H1 (cell line): Measurements from ENCODE around the gene HKDC1. TPM values are rescaled to one million over a fixed set of nuclear protein-coding genes. Genes with fewer than 3 reads are reported as not detected.

Experiments
- CTCF ChIA-PET: fragments of 300-600 bp; sonication (Branson Sonifier 250); formaldehyde crosslinking; loops from one replicate; lab custom pipeline; 2021; ENCODE audit not compliant: partially characterized antibody; lab: Charles Lee
- POLR2A ChIA-PET: fragments of 300-600 bp; sonication (Branson Sonifier 250); formaldehyde crosslinking; loops from one replicate; lab custom pipeline; 2021; ENCODE audit warnings: inconsistent platforms; ENCODE audit not compliant: partially characterized antibody; lab: Charles Lee
- DNase-seq, 2 experiments: peaks; one replicate each; pipeline versions ENCODE4 v3.0.0 to v3.0.0-alpha.2; 2010 to 2022; ENCODE audit warnings: low spot score in 2 of 2, low read depth in 1 of 2, mixed read lengths in 1 of 2
- FAIRE-seq: peaks from 2 replicates; lab custom pipeline; 2011; peaks lifted over from hg19 to GRCh38; lab: Jason Lieb, UNC
- H2AFZ ChIP-seq: 2 replicates; pipeline ENCODE4 v1.8.1; 2012; ENCODE audit warnings: low read length, inconsistent platforms
- H2AK5ac ChIP-seq: 2 replicates; pipeline ENCODE4 v1.6.1; 2013; ENCODE audit warnings: low read depth, low read length
- H2BK120ac ChIP-seq: replicated peaks from 2 replicates; pipeline ENCODE3; 2013; ENCODE audit warnings: low read depth, low read length, inconsistent platforms
- H2BK12ac ChIP-seq: 2 replicates; pipeline ENCODE4 v1.6.1; 2013; ENCODE audit warnings: low read depth, low read length
- H2BK15ac ChIP-seq: 2 replicates; pipeline ENCODE4 v1.6.1; 2013; ENCODE audit warnings: low read length
- H2BK20ac ChIP-seq: 2 replicates; pipeline ENCODE4 v1.6.1; 2013; ENCODE audit warnings: low read length
- H2BK5ac ChIP-seq: 2 replicates; pipeline ENCODE4 v1.6.1; 2013; ENCODE audit warnings: low read depth, low read length
- H3K14ac ChIP-seq: 2 replicates; pipeline ENCODE4 v1.6.1; 2013; ENCODE audit warnings: inconsistent platforms; ENCODE audit not compliant: insufficient read length
- H3K18ac ChIP-seq: 2 replicates; pipeline ENCODE4 v1.6.1; 2013; ENCODE audit warnings: low read length; ENCODE audit errors: extremely low read depth
- H3K23ac ChIP-seq: 2 replicates; pipeline ENCODE4 v1.6.1; 2013; ENCODE audit warnings: inconsistent platforms; ENCODE audit not compliant: insufficient read length
- H3K23me2 ChIP-seq: 2 replicates; pipeline ENCODE4 v1.6.1; 2013; ENCODE audit warnings: low read depth, low read length
- H3K27ac ChIP-seq: 2 replicates; pipeline ENCODE4 v1.6.1; 2011; ENCODE audit warnings: low read depth, low read length, inconsistent platforms
- H3K27me3 ChIP-seq, 4 experiments: replicated peaks in 1 of 4; 1 replicate in 1 of 4; 2 replicates in 3 of 4; pipeline versions ENCODE4 v1.6.1 to v1.8.1; 2011 to 2013; ENCODE audit warnings: low read length in 3 of 4, mild to moderate bottlenecking in 3 of 4, inconsistent platforms in 2 of 4, mixed read lengths in 2 of 4, moderate library complexity in 1 of 4; ENCODE audit not compliant: control insufficient read depth in 3 of 4, insufficient read depth in 3 of 4; ENCODE audit errors: extremely low read depth in 1 of 4
- H3K36me3 ChIP-seq, 4 experiments: 2 replicates each; pipeline versions ENCODE4 v1.6.1 to v1.8.1; 2011 to 2013; ENCODE audit warnings: mild to moderate bottlenecking in 4 of 4, low read length in 3 of 4, moderate library complexity in 2 of 4, control low read depth in 1 of 4, inconsistent platforms in 1 of 4; ENCODE audit not compliant: insufficient read depth in 4 of 4, control insufficient read depth in 2 of 4
- H3K4ac ChIP-seq: replicated peaks from 2 replicates; pipeline ENCODE3; 2013; ENCODE audit warnings: low read length, low read depth, mixed read lengths, inconsistent platforms; ENCODE audit not compliant: insufficient read length
- H3K4me1 ChIP-seq, 4 experiments: replicated peaks in 1 of 4; 1 replicate in 1 of 4; 2 replicates in 3 of 4; pipeline versions ENCODE4 v1.6.1 to v1.8.1; 2011 to 2013; ENCODE audit warnings: low read length in 3 of 4, inconsistent platforms in 2 of 4, mixed read lengths in 1 of 4; ENCODE audit not compliant: insufficient read depth in 4 of 4, control insufficient read depth in 3 of 4
- H3K4me2 ChIP-seq, 2 experiments: 2 replicates each; pipeline versions ENCODE4 v1.6.1 to v1.8.1; 2011 to 2013; ENCODE audit warnings: low read depth in 2 of 2, low read length in 2 of 2, control low read depth in 1 of 2, inconsistent platforms in 1 of 2, mild to moderate bottlenecking in 1 of 2; ENCODE audit not compliant: insufficient read depth in 1 of 2
- H3K4me3 ChIP-seq, 4 experiments: fragments of 200-600, 300-600 bp in 1 of 4; sonication (generic), shearing (Covaris generic), sonication (Bioruptor Twin) in 1 of 4; 2 replicates each; pipeline versions ENCODE4 v1.5.1 to v1.8.1; 2011 to 2016; ENCODE audit warnings: low read length in 4 of 4, low read depth in 3 of 4, control low read depth in 2 of 4, inconsistent platforms in 2 of 4, mild to moderate bottlenecking in 2 of 4, mixed read lengths in 1 of 4, moderate library complexity in 1 of 4; ENCODE audit not compliant: insufficient read depth in 2 of 4; ENCODE audit errors: extremely low read depth in 1 of 4
- H3K56ac ChIP-seq: replicated peaks from 2 replicates; pipeline ENCODE3; 2013; ENCODE audit warnings: low read depth, mild to moderate bottlenecking, mixed read lengths, low read length, inconsistent platforms; ENCODE audit not compliant: insufficient read length
- H3K79me1 ChIP-seq: 2 replicates; pipeline ENCODE4 v1.6.1; 2013; ENCODE audit warnings: low read depth, low read length, control low read depth
- H3K79me2 ChIP-seq, 2 experiments: 2 replicates each; pipeline versions ENCODE4 v1.6.1 to v1.8.1; 2012 to 2013; ENCODE audit warnings: low read length in 2 of 2, mild to moderate bottlenecking in 2 of 2, inconsistent platforms in 1 of 2; ENCODE audit not compliant: insufficient read depth in 2 of 2, control insufficient read depth in 1 of 2
- H3K9ac ChIP-seq, 4 experiments: replicated peaks in 1 of 4; 1 replicate in 1 of 4; 2 replicates in 3 of 4; pipeline versions ENCODE4 v1.6.1 to v1.8.1; 2011 to 2013; ENCODE audit warnings: low read depth in 3 of 4, low read length in 3 of 4, control low read depth in 2 of 4, mild to moderate bottlenecking in 2 of 4, moderate library complexity in 2 of 4, inconsistent platforms in 1 of 4; ENCODE audit errors: extremely low read depth in 1 of 4
- H3K9me3 ChIP-seq, 2 experiments: 2 replicates each; pipeline versions ENCODE4 v1.6.1 to v1.8.1; 2012 to 2013; ENCODE audit warnings: mild to moderate bottlenecking in 2 of 2, moderate library complexity in 2 of 2, control low read depth in 1 of 2, inconsistent platforms in 1 of 2, low read depth in 1 of 2, low read length in 1 of 2, mixed read lengths in 1 of 2; ENCODE audit not compliant: insufficient read depth in 2 of 2
- H4K20me1 ChIP-seq, 2 experiments: replicated peaks in 1 of 2; 2 replicates each; pipeline versions ENCODE3 to v1.8.1; 2011 to 2013; ENCODE audit warnings: inconsistent platforms in 2 of 2, low read length in 2 of 2, mild to moderate bottlenecking in 1 of 2; ENCODE audit not compliant: insufficient read depth in 2 of 2, control insufficient read depth in 1 of 2
- H4K5ac ChIP-seq: 2 replicates; pipeline ENCODE4 v1.6.1; 2013; ENCODE audit warnings: low read length, low read depth, mixed read lengths, inconsistent platforms; ENCODE audit not compliant: insufficient read length
- H4K8ac ChIP-seq: 2 replicates; pipeline ENCODE4 v1.8.0; 2013; ENCODE audit warnings: mild to moderate bottlenecking, moderate library complexity, low read length, inconsistent platforms; ENCODE audit not compliant: insufficient read depth; ENCODE audit errors: extremely low read depth
- H4K91ac ChIP-seq: replicated peaks from 2 replicates; pipeline ENCODE3; 2013; ENCODE audit warnings: low read length, mixed read lengths, inconsistent platforms; ENCODE audit not compliant: insufficient read length
- ASH2L ChIP-seq: fragments of 200-600, 300-600 bp; sonication (generic); IDR thresholded peaks from one replicate; pipeline ENCODE4 v1.7.1; 2017; ENCODE audit warnings: low read length
- CBX8 ChIP-seq: fragments of 300-800, 300-1000 bp; sonication (generic); IDR thresholded peaks from 2 replicates; pipeline ENCODE4 v1.7.1; 2016; ENCODE audit warnings: low read depth, low read length, borderline replicate concordance
- GABPA ChIP-seq: IDR thresholded peaks from 2 replicates; pipeline ENCODE4 v1.6.1; 2011; ENCODE audit warnings: mild to moderate bottlenecking, low read length, moderate library complexity, borderline replicate concordance; ENCODE audit not compliant: insufficient read depth
- HDAC2 ChIP-seq, 2 experiments: fragments of 300-600 bp in 1 of 2; sonication (generic) in 1 of 2; IDR thresholded peaks; 2 replicates each; pipeline ENCODE4 v1.6.1; 2011 to 2012; ENCODE audit warnings: low read depth in 2 of 2, low read length in 2 of 2, mild to moderate bottlenecking in 2 of 2, moderate library complexity in 2 of 2, borderline replicate concordance in 1 of 2, inconsistent platforms in 1 of 2
- HDAC6 ChIP-seq: IDR thresholded peaks from one replicate; pipeline ENCODE4 v1.7.1; 2012; ENCODE audit warnings: low read depth, mild to moderate bottlenecking, inconsistent platforms, low read length, moderate library complexity
- NRF1 ChIP-seq: IDR thresholded peaks from 2 replicates; pipeline ENCODE4 v1.6.1; 2011; ENCODE audit warnings: mild to moderate bottlenecking, low read depth, low read length, improper control_type of control experiment
- PHF8 ChIP-seq: fragments of 200-600 bp; sonication (generic); conservative IDR thresholded peaks from 2 replicates; pipeline ENCODE4 v1.7.1; 2012; ENCODE audit warnings: low read depth, mild to moderate bottlenecking, inconsistent platforms, low read length, moderate library complexity
- POU5F1 ChIP-seq: IDR thresholded peaks from 2 replicates; pipeline ENCODE4 v1.6.1; 2011; ENCODE audit warnings: low read depth, mild to moderate bottlenecking, low read length, moderate library complexity
- RXRA ChIP-seq: IDR thresholded peaks from 2 replicates; pipeline ENCODE4 v1.6.1; 2011; ENCODE audit warnings: low read depth, mild to moderate bottlenecking, low read length, moderate library complexity; ENCODE audit not compliant: insufficient read depth
- SRF ChIP-seq: IDR thresholded peaks from 2 replicates; pipeline ENCODE4 v1.6.1; 2011; ENCODE audit warnings: mild to moderate bottlenecking, low read depth, low read length, moderate library complexity
- SUZ12 ChIP-seq: fragments of 200-600 bp; sonication (generic); IDR thresholded peaks from 2 replicates; pipeline ENCODE4 v1.6.1; 2012; ENCODE audit warnings: mild to moderate bottlenecking, inconsistent platforms, low read length, moderate library complexity, mixed read lengths
- TCF12 ChIP-seq: IDR thresholded peaks from 2 replicates; pipeline ENCODE4 v1.6.1; 2011; ENCODE audit warnings: low read depth, mild to moderate bottlenecking, low read length
- WGBS, 2 experiments: shearing (Covaris generic) in 1 of 2; methylation state at CpG; one replicate each; pipeline versions ENCODE4 v1.1.6 to v1.1.7; 2013 to 2015; ENCODE audit warnings: low lambda C conversion rate in 2 of 2, mixed read lengths in 2 of 2, inconsistent platforms in 1 of 2, low coverage in 1 of 2, missing lambda C conversion rate in 1 of 2; ENCODE audit not compliant: insufficient replicate concordance in 2 of 2, insufficient coverage in 1 of 2, insufficient read length in 1 of 2; ENCODE audit errors: extremely low coverage in 1 of 2, missing lambda C conversion rate in 1 of 2; 5-methylcytosine and 5-hydroxymethylcytosine counted together
- polyA plus RNA-seq, 7 experiments: library from polyadenylated mRNA; depleted of rRNA in 3 of 7; stranded (reverse) in 5 of 7; unstranded in 2 of 7; fragments of >200 nt in 5 of 7; fragments of 200-250 nt in 2 of 7; gene quantifications; 1 replicate in 5 of 7; 2 replicates in 1 of 7; 4 replicates in 1 of 7; pipeline versions ENCODE4 v1.2.1 to v1.2.3, GENCODE V29; 2011 to 2013; ENCODE audit warnings: missing spikeins in 2 of 7, mixed read lengths in 2 of 7
- total RNA-seq: library from RNA; stranded (reverse); fragmentation: NEBNext Ultra II Directional; extraction: Animal tissue kit (Norgen Biotek cat#: 25700); gene quantifications from 2 replicates; pipeline ENCODE4 v1.2.1, GENCODE V29; 2021
- TF ChIP-seq, protein P1 (sequence below): IDR thresholded peaks from 2 replicates; pipeline ENCODE4 v1.6.1; 2011; ENCODE audit warnings: low read length, improper control_type of control experiment

HKDC1 gene
- total and polyA plus RNA-seq, 2 of the 8 experiments (the other 6 are each of a cell fraction or from before 2014, with no cell fraction given): 0.12 to 0.78 TPM

DNA sequence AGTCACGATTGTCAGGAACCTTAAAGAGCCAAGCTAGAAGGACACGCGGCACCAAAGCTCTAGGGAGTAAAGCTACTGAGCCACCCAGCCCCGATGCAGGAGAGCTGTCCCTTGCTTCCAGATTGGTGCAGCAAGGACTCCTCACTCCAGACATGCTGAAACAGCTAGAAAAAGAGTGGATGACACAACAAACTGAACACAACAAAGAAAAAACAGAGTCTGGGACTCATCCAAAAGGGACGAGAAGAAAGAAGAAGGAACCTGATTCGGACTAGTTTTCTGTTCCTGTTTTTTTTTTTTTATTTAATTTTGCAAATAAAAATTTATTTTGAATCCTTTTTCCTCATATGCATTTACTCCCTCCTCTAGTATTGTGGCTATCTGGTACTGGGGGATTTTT is 11.4 kb upstream of the HKDC1 start:
- no peak overlapping the region for H2BK12ac ChIP-seq
- no peaks in the 10 kb centered on the region for H3K9me3 ChIP-seq
- H3K23me2 ChIP-seq: no peaks in the 10 kb centered on the region
- no peak for FAIRE-seq
- no peak overlapping the region for H3K9ac ChIP-seq
- no peak overlapping the region for H3K27ac ChIP-seq
- H2AFZ ChIP-seq: no peak overlapping the region
- H3K4me1 ChIP-seq: no peaks in the 10 kb centered on the region
- H3K36me3 ChIP-seq: peaks cover 3 to 34% (median 23%) of the 10 kb centered on the region in 4 experiments; a peak in 7 of 8 replicates
- H2BK120ac ChIP-seq: no peak overlapping the region
- no peaks in the 10 kb centered on the region for H3K79me2 ChIP-seq
- H4K5ac ChIP-seq: no peak overlapping the region
- H3K4me3 ChIP-seq: no peak overlapping the region
- no peak overlapping the region for H3K4me2 ChIP-seq
- H3K18ac ChIP-seq: no peak overlapping the region
- H3K23ac ChIP-seq: no peak overlapping the region
- DNase-seq: no peak
- no peak overlapping the region for H3K56ac ChIP-seq
- H4K8ac ChIP-seq: no peak overlapping the region
- no peak overlapping the region for H2AK5ac ChIP-seq
- H2BK5ac ChIP-seq: no peak overlapping the region
- CTCF ChIA-PET: interaction anchor here (0.6 to 1.1 kb wide), 4 partner anchors 10 to 199 kb away, joined by 3 to 5 read pairs (median 3); no protein-coding TSS in a partner anchor
- H3K14ac ChIP-seq: no peak overlapping the region
- no peak overlapping the region for H4K91ac ChIP-seq
- H2BK15ac ChIP-seq: no peak overlapping the region
- POLR2A ChIA-PET: interaction anchor here (0.6 kb wide), 1 partner anchor 28 kb away, joined by 3 read pairs; the partner anchor contains the start of gene SUPV3L1
- no peak overlapping the region for H2BK20ac ChIP-seq
- no peak overlapping the region for H3K4ac ChIP-seq
- no peaks in the 10 kb centered on the region for H3K27me3 ChIP-seq
- H4K20me1 ChIP-seq: peaks cover 0 to 1% of the 10 kb centered on the region in 2 experiments
- 92% methylated on average over 6 of the region's 6 CpGs; no CpG with 5 or more reads in 1 of the 2 experiments for WGBS, 2 experiments
- H3K79me1 ChIP-seq: no peaks in the 10 kb centered on the region
- TF ChIP-seq RXRA: no peak
- TF ChIP-seq ASH2L: no peak
- no peak for TF ChIP-seq SUZ12
- TF ChIP-seq TCF12: no peak
- no peak for TF ChIP-seq PHF8
- no peak for TF ChIP-seq CBX8
- TF ChIP-seq, protein P1, sequence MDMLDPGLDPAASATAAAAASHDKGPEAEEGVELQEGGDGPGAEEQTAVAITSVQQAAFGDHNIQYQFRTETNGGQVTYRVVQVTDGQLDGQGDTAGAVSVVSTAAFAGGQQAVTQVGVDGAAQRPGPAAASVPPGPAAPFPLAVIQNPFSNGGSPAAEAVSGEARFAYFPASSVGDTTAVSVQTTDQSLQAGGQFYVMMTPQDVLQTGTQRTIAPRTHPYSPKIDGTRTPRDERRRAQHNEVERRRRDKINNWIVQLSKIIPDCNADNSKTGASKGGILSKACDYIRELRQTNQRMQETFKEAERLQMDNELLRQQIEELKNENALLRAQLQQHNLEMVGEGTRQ: no peak
- no peak for TF ChIP-seq NRF1
- TF ChIP-seq HDAC6: no peak
- no peak for TF ChIP-seq HDAC2 (IDR thresholded peaks at IDR 0.05; ENCODE audit: borderline replicate concordance in 1 of 2, low read depth in 2 of 2, low read length in 2 of 2)
- TF ChIP-seq GABPA: no peak
- no peak for TF ChIP-seq POU5F1
- no peak for TF ChIP-seq SRF
